22Rv1 (cell line): Measurements from ENCODE around the gene ATRNL1.
"Not testable (repeated sequence)": the region's sequence is repeated elsewhere in the genome, so short reads cannot be mapped to it uniquely, and the experiment has no call there.

ENCODE experiments used
- CTCF ChIP-seq: fragments of 450-650 bp; IDR thresholded peaks from 2 replicates; pipeline ENCODE4 v1.5.1; 2017; ENCODE audit warnings: mild to moderate bottlenecking
- ZFX ChIP-seq: fragments of 450-650 bp; IDR thresholded peaks from 2 replicates; pipeline ENCODE4 v1.6.1; 2017; ENCODE audit warnings: antibody characterized with exemption, borderline replicate concordance

DNA sequence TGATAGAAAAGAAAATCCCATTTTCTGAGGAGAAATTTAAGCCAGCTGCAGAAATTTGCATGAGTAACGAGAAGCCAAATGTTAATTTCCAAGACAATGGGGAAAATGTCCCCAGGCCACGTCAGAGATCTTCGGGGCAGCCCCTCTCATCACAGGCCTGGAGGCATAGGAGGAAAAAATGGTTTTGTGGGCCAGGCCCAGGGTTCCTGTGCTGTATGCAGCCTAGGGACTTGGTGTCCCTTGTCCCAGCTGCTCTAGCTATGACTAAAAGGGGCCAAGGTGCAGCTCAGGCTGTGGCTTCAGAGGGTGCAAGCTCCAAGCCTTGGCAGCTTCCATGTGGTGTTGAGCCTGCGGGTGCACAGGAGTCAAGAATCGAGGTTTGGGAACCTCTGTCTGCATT is 12.2 kb downstream of the ATRNL1 start:
- TF ChIP-seq CTCF, ZFX: not testable (repeated sequence)
